Gastroesophageal sphincter (tissue), 4 donors: ENCODE data around the gene MORC2. TPM values are rescaled to one million over a fixed set of nuclear protein-coding genes. Genes with fewer than 3 reads are reported as not detected.
A peak's percentile ranks its signal among the peaks of the same experiment; 100 is the strongest.

Experiments used
- ATAC-seq: fragments of 150-250 bp; one replicate; pipeline ENCODE4 v1.9.1; 2016; ENCODE audit warnings: mild to moderate bottlenecking, moderate library complexity
- H3K27ac ChIP-seq, 4 donors: fragments of 200-600 bp; sonication (generic) in 3 of 4; 1 replicate in 3 of 4; 2 replicates in 1 of 4; pipeline ENCODE4 v1.5.1; 2016 to 2019
- H3K27me3 ChIP-seq: fragments of 200-600 bp; sonication (generic); one replicate; pipeline ENCODE4 v1.5.1; 2019
- H3K36me3 ChIP-seq, 2 donors: fragments of 200-600 bp; sonication (generic); one replicate each; pipeline ENCODE4 v1.5.1; 2019; ENCODE audit warnings: control low read depth in 1 of 2
- H3K4me1 ChIP-seq, 3 donors: fragments of 200-600 bp; sonication (generic); 1 replicate in 2 of 3; 2 replicates in 1 of 3; pipeline ENCODE4 v1.5.1; 2016 to 2019; ENCODE audit warnings: control low read depth in 2 of 3
- H3K4me3 ChIP-seq, 2 donors: fragments of 200-600 bp; sonication (generic); one replicate each; pipeline ENCODE4 v1.5.1; 2019; ENCODE audit warnings: mild to moderate bottlenecking in 1 of 2, moderate library complexity in 1 of 2
- H3K9me3 ChIP-seq, 3 donors: fragments of 200-600 bp; sonication (generic); one replicate each; pipeline ENCODE4 v1.5.1; 2017 to 2019; ENCODE audit warnings: control low read depth in 2 of 3
- CTCF ChIP-seq, 4 experiments: fragments of 200-600 bp in 2 of 4; fragments of 450-650 bp in 2 of 4; sonication (generic) in 1 of 4; IDR thresholded peaks; one replicate each; pipeline ENCODE4 v1.5.1; 2017 to 2019; ENCODE audit warnings: antibody characterized with exemption in 4 of 4, mild to moderate bottlenecking in 2 of 4, moderate library complexity in 2 of 4
- EP300 ChIP-seq: sonication (generic); formaldehyde crosslinking; IDR thresholded peaks from one replicate; pipeline ENCODE4 v1.6.1; 2017; ENCODE audit warnings: antibody characterized with exemption, mild to moderate bottlenecking
- POLR2A ChIP-seq, 2 donors: fragments of 450-650 bp; IDR thresholded peaks; one replicate each; pipeline ENCODE4 v1.6.1; 2017; ENCODE audit warnings: antibody characterized with exemption in 2 of 2, mild to moderate bottlenecking in 2 of 2, moderate library complexity in 1 of 2
- POLR2AphosphoS5 ChIP-seq: sonication (generic); formaldehyde crosslinking; IDR thresholded peaks from one replicate; pipeline ENCODE4 v1.6.1; 2017; ENCODE audit warnings: antibody characterized with exemption
- WGBS, 2 donors: methylation state at CpG; one replicate each; pipeline ENCODE4 v1.1.5; 2018; ENCODE audit warnings: low coverage in 1 of 2; 5-methylcytosine and 5-hydroxymethylcytosine counted together
- total RNA-seq, 4 donors: library from RNA; depleted of rRNA; stranded (reverse); fragments of >200 nt; gene quantifications; one replicate each; pipeline ENCODE4 v1.1.0, GENCODE V29; 2016

The MORC2 gene
- total RNA-seq, 4 donors from 2014 or later, result 11.3 to 36.0 (median 29.6) TPM

- no peak for TF ChIP-seq POLR2A (IDR thresholded peaks at IDR 0.05)
- TF ChIP-seq EP300, result no peak
- no peak for TF ChIP-seq CTCF (IDR thresholded peaks at IDR 0.05)
- no peaks in the 10 kb centered on the region for H3K27me3 ChIP-seq
- ATAC-seq, result no peak
- no peak overlapping the region for H3K4me3 ChIP-seq
- no peak overlapping the region for H3K27ac ChIP-seq
- peaks cover 0 to 13% (median 0%) of the 10 kb centered on the region in 3 donors for H3K4me1 ChIP-seq
- no peaks in the 10 kb centered on the region for H3K9me3 ChIP-seq
- 78 to 80% methylated on average over 1 to 4 of the region's 4 CpGs for WGBS, 2 donors
- H3K36me3 ChIP-seq, result peaks cover 0 to 54% of the 10 kb centered on the region in 2 donors
Measured at GRCh38 chr22:30955153-30955552, 13.4 kb downstream of the MORC2 start.

GRCh38 chr22:30953206-30953605 lies 15.4 kb downstream of the MORC2 start:
- H3K36me3 ChIP-seq, result peaks cover 0 to 71% of the 10 kb centered on the region in 2 donors
- no peak for ATAC-seq
- H3K27me3 ChIP-seq, result no peaks in the 10 kb centered on the region
- no peak overlapping the region for H3K4me3 ChIP-seq
- TF ChIP-seq CTCF (IDR thresholded peaks at IDR 0.05) (no peak), POLR2AphosphoS5 (no peak), POLR2A (IDR thresholded peaks at IDR 0.05) (no peak), EP300 (no peak)
- peaks cover 0 to 25% (median 4%) of the 10 kb centered on the region in 3 donors for H3K4me1 ChIP-seq
- H3K9me3 ChIP-seq, result no peaks in the 10 kb centered on the region
- no peak overlapping the region for H3K27ac ChIP-seq
- 62 to 80% methylated on average over 1 to 2 of the region's 2 CpGs for WGBS, 2 donors

GRCh38 chr22:30949934-30950660 lies 18.5 kb downstream of the MORC2 start:
- Histone ChIP-seq H3K36me3 (peaks cover 0 to 80% of the 10 kb centered on the region in 2 donors), H3K4me3 (no peak overlapping the region), H3K27ac (peak overlapping the region in 1 of 4 donors; percentile 82), H3K4me1 (peaks cover 3 to 46% (median 21%) of the 10 kb centered on the region in 3 donors), H3K27me3 (no peaks in the 10 kb centered on the region), H3K9me3 (no peaks in the 10 kb centered on the region)
- no peak for TF ChIP-seq POLR2A (IDR thresholded peaks at IDR 0.05)
- TF ChIP-seq EP300, result no peak
- no peak for TF ChIP-seq POLR2AphosphoS5
- no peak for TF ChIP-seq CTCF (IDR thresholded peaks at IDR 0.05)
- WGBS, 2 donors, result 66 to 76% methylated on average over 3 to 7 of the region's 7 CpGs
- ATAC-seq, result no peak

GRCh38 chr22:30948930-30949342 lies 19.6 kb downstream of the MORC2 start:
- 10 to 31% methylated on average over 3 of the region's 3 CpGs for WGBS, 2 donors
- no peak overlapping the region for H3K4me3 ChIP-seq
- no peaks in the 10 kb centered on the region for H3K27me3 ChIP-seq
- no peak for ATAC-seq
- no peak for TF ChIP-seq EP300
- TF ChIP-seq CTCF (IDR thresholded peaks at IDR 0.05), result no peak
- TF ChIP-seq POLR2AphosphoS5, result peak; percentile 54
- TF ChIP-seq POLR2A (IDR thresholded peaks at IDR 0.05), result no peak
- no peaks in the 10 kb centered on the region for H3K9me3 ChIP-seq
- H3K27ac ChIP-seq, result peak overlapping the region in 3 of 4 donors; percentile 34 to 83 (median 82)
- H3K4me1 ChIP-seq, result peaks cover 3 to 46% (median 21%) of the 10 kb centered on the region in 3 donors
- H3K36me3 ChIP-seq, result peaks cover 0 to 81% of the 10 kb centered on the region in 2 donors
